HepG2 (cell line): ENCODE results near the gene STK11. TPM values are rescaled to one million over a fixed set of nuclear protein-coding genes. Genes with fewer than 3 reads are reported as not detected.

Source experiments
- ARNTL ChIP-seq: sonication (generic); formaldehyde crosslinking; IDR thresholded peaks from 2 replicates; pipeline ENCODE4 v1.4.0; 2020; ENCODE audit warnings: mild to moderate bottlenecking, missing genetic modification reagents
- BRCA1 ChIP-seq: sonication (generic); formaldehyde crosslinking; IDR thresholded peaks from 2 replicates; pipeline ENCODE4 v1.4.0; 2020; ENCODE audit warnings: missing genetic modification reagents
- CEBPB ChIP-seq: IDR thresholded peaks from 2 replicates; pipeline ENCODE4 v1.6.1; 2011; ENCODE audit warnings: low read depth, low read length, improper control_type of control experiment, borderline replicate concordance
- DR1 ChIP-seq: sonication (generic); formaldehyde crosslinking; IDR thresholded peaks from 2 replicates; pipeline ENCODE4 v1.8.0; 2021; ENCODE audit warnings: mild to moderate bottlenecking, missing genetic modification reagents, inconsistent platforms
- FOXJ3 ChIP-seq: sonication (generic); formaldehyde crosslinking; IDR thresholded peaks from 2 replicates; pipeline ENCODE4 v1.4.0; 2020; ENCODE audit warnings: missing genetic modification reagents, mild to moderate bottlenecking, borderline replicate concordance
- HNRNPUL1 ChIP-seq: fragments of 200-400 bp; formaldehyde crosslinking; IDR thresholded peaks from 2 replicates; pipeline ENCODE4 v1.6.1; 2017; ENCODE audit warnings: low read depth, mild to moderate bottlenecking, low read length, moderate library complexity
- MED1 ChIP-seq: sonication (generic); formaldehyde crosslinking; IDR thresholded peaks from 2 replicates; pipeline ENCODE4 v1.4.0; 2020; ENCODE audit warnings: missing genetic modification reagents
- NFKBIZ ChIP-seq: IDR thresholded peaks from 2 replicates; pipeline ENCODE4 v1.6.1; 2018; ENCODE audit warnings: missing genetic modification reagents, missing compliant biosample characterization
- NR2C2 ChIP-seq: sonication (generic); formaldehyde crosslinking; IDR thresholded peaks from 2 replicates; pipeline ENCODE4 v1.4.0; 2020; ENCODE audit warnings: missing genetic modification reagents, mild to moderate bottlenecking, moderate library complexity, borderline replicate concordance
- STAG1 ChIP-seq: sonication (generic); formaldehyde crosslinking; IDR thresholded peaks from 2 replicates; pipeline ENCODE4 v1.4.0; 2020; ENCODE audit warnings: missing genetic modification reagents
- U2AF1 ChIP-seq: fragments of 200-400 bp; formaldehyde crosslinking; optimal IDR thresholded peaks from 2 replicates; pipeline ENCODE3; 2017; ENCODE audit warnings: mild to moderate bottlenecking, low read depth, low read length
- ZFP91 ChIP-seq: sonication (generic); formaldehyde crosslinking; IDR thresholded peaks from 2 replicates; pipeline ENCODE4 v1.9.0; 2022; ENCODE audit warnings: missing genetic modification reagents, mild to moderate bottlenecking, borderline replicate concordance
- ZNF3 ChIP-seq: IDR thresholded peaks from 2 replicates; pipeline ENCODE4 v1.7.0; 2017; ENCODE audit warnings: inconsistent platforms
- ZNF546 ChIP-seq: sonication (generic); formaldehyde crosslinking; conservative IDR thresholded peaks from 2 replicates; pipeline ENCODE4 v1.8.1; 2023; ENCODE audit warnings: mild to moderate bottlenecking, missing genetic modification reagents
- ZNF550 ChIP-seq: sonication (generic); formaldehyde crosslinking; IDR thresholded peaks from 2 replicates; pipeline ENCODE4 v1.4.0; 2020; ENCODE audit warnings: mild to moderate bottlenecking, missing genetic modification reagents, borderline replicate concordance
- ZNF567 ChIP-seq: sonication (generic); formaldehyde crosslinking; IDR thresholded peaks from 2 replicates; pipeline ENCODE4 v1.8.1; 2023; ENCODE audit warnings: mild to moderate bottlenecking, missing genetic modification reagents, borderline replicate concordance
- ZNF761 ChIP-seq: sonication (generic); formaldehyde crosslinking; conservative IDR thresholded peaks from 2 replicates; pipeline ENCODE4 v1.4.0; 2020; ENCODE audit warnings: mild to moderate bottlenecking, missing genetic modification reagents
- polyA plus RNA-seq, 8 experiments: library from polyadenylated mRNA; depleted of rRNA in 3 of 8; stranded (reverse) in 7 of 8; unstranded in 1 of 8; fragments of >200 nt; fragmentation: Illumina TruSeq in 4 of 8; extraction: Trizol in 4 of 8; gene quantifications; 2 replicates each; pipeline versions ENCODE4 v1.2.1 to v1.2.3, GENCODE V29; 2011 to 2016; ENCODE audit warnings: low read depth in 4 of 8, missing spikeins in 1 of 8, mixed read lengths in 1 of 8; ENCODE audit not compliant: insufficient read depth in 1 of 8
- total RNA-seq, 5 experiments: library from RNA; depleted of rRNA; stranded (reverse); fragments of >200 nt; fragmentation: Illumina TruSeq; extraction: Trizol; gene quantifications; 2 replicates each; pipeline ENCODE4 v1.2.3, GENCODE V29; 2016; ENCODE audit warnings: low read depth in 1 of 5
- TF ChIP-seq, protein P1 (sequence below): IDR thresholded peaks from 2 replicates; pipeline ENCODE4 v1.6.1; 2016; ENCODE audit warnings: low read depth
- TF ChIP-seq, protein P2 (sequence below): sonication (generic); formaldehyde crosslinking; IDR thresholded peaks from 2 replicates; pipeline ENCODE4 v1.8.0; 2022; ENCODE audit warnings: mild to moderate bottlenecking, missing genetic modification reagents
- TF ChIP-seq, protein P3 (sequence below): sonication (generic); formaldehyde crosslinking; IDR thresholded peaks from 2 replicates; pipeline ENCODE4 v1.4.0; 2020; ENCODE audit warnings: low read depth, mild to moderate bottlenecking, missing genetic modification reagents

STK11 gene
- total and polyA plus RNA-seq, 2 of the 13 experiments (the other 11 are each of a cell fraction or from before 2014, with no cell fraction given) = 27.5 to 43.6 TPM

- TF ChIP-seq STAG1 = no peak
- TF ChIP-seq FOXJ3 (CRISPR knock-in tag) = no peak
- 0 out of 2 replicates have a peak, but pooled peaks have one; percentile 74 for TF ChIP-seq ZNF567 (CRISPR knock-in tag)
- TF ChIP-seq ZNF3 (CRISPR knock-in tag) = no peak
- TF ChIP-seq ZNF546 (CRISPR knock-in tag) = 0 out of 2 replicates have a peak, but pooled peaks have one; percentile 10
- no peak for TF ChIP-seq U2AF1
- no peak for TF ChIP-seq ZNF550
- TF ChIP-seq, protein P1, sequence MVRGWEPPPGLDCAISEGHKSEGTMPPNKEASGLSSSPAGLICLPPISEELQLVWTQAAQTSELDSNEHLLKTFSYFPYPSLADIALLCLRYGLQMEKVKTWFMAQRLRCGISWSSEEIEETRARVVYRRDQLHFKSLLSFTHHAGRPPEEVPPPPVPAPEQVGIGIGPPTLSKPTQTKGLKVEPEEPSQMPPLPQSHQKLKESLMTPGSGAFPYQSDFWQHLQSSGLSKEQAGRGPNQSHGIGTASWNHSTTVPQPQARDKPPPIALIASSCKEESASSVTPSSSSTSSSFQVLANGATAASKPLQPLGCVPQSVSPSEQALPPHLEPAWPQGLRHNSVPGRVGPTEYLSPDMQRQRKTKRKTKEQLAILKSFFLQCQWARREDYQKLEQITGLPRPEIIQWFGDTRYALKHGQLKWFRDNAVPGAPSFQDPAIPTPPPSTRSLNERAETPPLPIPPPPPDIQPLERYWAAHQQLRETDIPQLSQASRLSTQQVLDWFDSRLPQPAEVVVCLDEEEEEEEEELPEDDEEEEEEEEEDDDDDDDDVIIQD (CRISPR knock-in tag) = no peak
- TF ChIP-seq ZNF761 (CRISPR knock-in tag) = 0 out of 2 replicates have a peak, but pooled peaks have one; percentile 48
- TF ChIP-seq NR2C2 = peak; percentile 80
- TF ChIP-seq, protein P2, sequence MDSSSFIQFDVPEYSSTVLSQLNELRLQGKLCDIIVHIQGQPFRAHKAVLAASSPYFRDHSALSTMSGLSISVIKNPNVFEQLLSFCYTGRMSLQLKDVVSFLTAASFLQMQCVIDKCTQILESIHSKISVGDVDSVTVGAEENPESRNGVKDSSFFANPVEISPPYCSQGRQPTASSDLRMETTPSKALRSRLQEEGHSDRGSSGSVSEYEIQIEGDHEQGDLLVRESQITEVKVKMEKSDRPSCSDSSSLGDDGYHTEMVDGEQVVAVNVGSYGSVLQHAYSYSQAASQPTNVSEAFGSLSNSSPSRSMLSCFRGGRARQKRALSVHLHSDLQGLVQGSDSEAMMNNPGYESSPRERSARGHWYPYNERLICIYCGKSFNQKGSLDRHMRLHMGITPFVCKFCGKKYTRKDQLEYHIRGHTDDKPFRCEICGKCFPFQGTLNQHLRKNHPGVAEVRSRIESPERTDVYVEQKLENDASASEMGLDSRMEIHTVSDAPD = no peak
- TF ChIP-seq DR1 (CRISPR knock-in tag) = no peak; the same call in 1 of the 2 replicates
- no peak; the same call in 1 of the 2 replicates for TF ChIP-seq HNRNPUL1
- TF ChIP-seq, protein P3, sequence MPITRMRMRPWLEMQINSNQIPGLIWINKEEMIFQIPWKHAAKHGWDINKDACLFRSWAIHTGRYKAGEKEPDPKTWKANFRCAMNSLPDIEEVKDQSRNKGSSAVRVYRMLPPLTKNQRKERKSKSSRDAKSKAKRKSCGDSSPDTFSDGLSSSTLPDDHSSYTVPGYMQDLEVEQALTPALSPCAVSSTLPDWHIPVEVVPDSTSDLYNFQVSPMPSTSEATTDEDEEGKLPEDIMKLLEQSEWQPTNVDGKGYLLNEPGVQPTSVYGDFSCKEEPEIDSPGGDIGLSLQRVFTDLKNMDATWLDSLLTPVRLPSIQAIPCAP = no peak
- peak; percentile 61 for TF ChIP-seq ZFP91
- no peak; the same call in 1 of the 2 replicates for TF ChIP-seq MED1 (CRISPR knock-in tag)
- no peak for TF ChIP-seq BRCA1 (CRISPR knock-in tag)
- TF ChIP-seq ARNTL (CRISPR knock-in tag) = peak; percentile 83
- no peak for TF ChIP-seq NFKBIZ
- TF ChIP-seq CEBPB = no peak
Observed at GRCh38 chr19:1275260-1275975, 69.8 kb downstream of the STK11 start, which contains the start of gene FAM174C (continued).
